ENCODE measurements around the gene OSBPL3. TPM values are rescaled to one million over a fixed set of nuclear protein-coding genes. Genes with fewer than 3 reads are reported as not detected.

The OSBPL3 gene
- total RNA-seq, 1 experiment from 2014 or later: 8.6 TPM

DNA sequence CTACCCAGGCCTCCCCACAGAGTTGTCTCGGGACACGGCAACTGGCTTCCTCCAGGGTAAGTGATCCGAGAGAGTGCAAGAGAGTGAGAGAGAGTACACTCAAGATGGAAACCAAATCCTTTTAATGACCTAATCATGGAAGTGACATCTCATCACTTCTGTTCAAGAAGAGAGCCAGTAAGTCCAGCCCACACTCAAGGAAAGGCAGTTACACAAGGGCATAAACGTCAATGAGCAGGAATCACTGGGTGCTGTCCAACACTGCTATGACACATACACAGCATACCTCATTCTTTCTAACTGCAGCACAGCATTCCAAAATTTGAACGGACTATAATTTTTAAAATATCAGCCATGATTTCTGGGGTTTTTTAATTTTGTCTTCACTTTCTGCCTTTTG lies 29.3 kb upstream of the OSBPL3 start:
- no peaks in the 10 kb centered on the region for H4K20me1 ChIP-seq (ENCODE audit: control insufficient read depth, insufficient read depth, insufficient read length)
- no peaks in the 10 kb centered on the region for H3K23me2 ChIP-seq (ENCODE audit: insufficient read length, low read depth, low read length, poor library complexity, severe bottlenecking)
- no peak overlapping the region for H3K9ac ChIP-seq (ENCODE audit: extremely low read depth, insufficient read length, low read length)
- DNase-seq: no peak
- H3K9me3 ChIP-seq (ENCODE audit: control insufficient read depth, low read depth, low read length): no peaks in the 10 kb centered on the region
- Mint-ChIP-seq H3K36me3 (ENCODE audit: insufficient read depth in 1 of 3, low read depth in 3 of 3) (peaks cover 0 to 4% (median 0%) of the 10 kb centered on the region in 3 experiments; a peak in 1 of 7 replicates), H3K27ac (no peak overlapping the region), H3K27me3 (ENCODE audit: low read depth) (no peaks in the 10 kb centered on the region), H3K4me3 (no peak overlapping the region), H3K4me1 (peaks cover 22 to 24% of the 10 kb centered on the region in 2 experiments), H3K9me3 (peaks cover 0 to 4% of the 10 kb centered on the region in 2 experiments; a peak in 1 of 5 replicates)
- H3K4ac ChIP-seq (ENCODE audit: low read depth, low read length): no peak overlapping the region
- H2BK12ac ChIP-seq (ENCODE audit: insufficient read length, low read depth, low read length): no peak overlapping the region
- H2AFZ ChIP-seq (ENCODE audit: low read length): no peak overlapping the region
- no peak overlapping the region for H2BK15ac ChIP-seq (ENCODE audit: low read depth, low read length)
- H4K5ac ChIP-seq (ENCODE audit: insufficient read length, low read depth, low read length): no peak overlapping the region
- H2AK5ac ChIP-seq (ENCODE audit: insufficient read length, low read length): no peak overlapping the region
- no CpG with 5 or more reads among the region's 5 CpGs for WGBS (ENCODE audit: extremely low coverage, insufficient read length, low lambda C conversion rate)
- no peak overlapping the region for H2BK20ac ChIP-seq (ENCODE audit: low read depth, low read length, poor library complexity, severe bottlenecking)
- no peak overlapping the region for H2BK5ac ChIP-seq (ENCODE audit: insufficient read length, low read length)
- H3K23ac ChIP-seq (ENCODE audit: insufficient read length, low read depth, low read length): no peak overlapping the region
- H3K56ac ChIP-seq (ENCODE audit: insufficient read length, low read depth, low read length): no peak overlapping the region
- H3K79me1 ChIP-seq (ENCODE audit: insufficient read depth, low read depth, low read length, poor library complexity, severe bottlenecking): no peaks in the 10 kb centered on the region
- peaks cover 7% of the 10 kb centered on the region; the same call in 1 of the 2 replicates for H3K4me1 ChIP-seq (ENCODE audit: insufficient read depth, low read length)
- no peak overlapping the region for H4K8ac ChIP-seq (replicated peaks; ENCODE audit: insufficient read length, low read depth, low read length)
- H3K79me2 ChIP-seq (ENCODE audit: insufficient read depth, low read length): no peaks in the 10 kb centered on the region
- no peak overlapping the region for H3K18ac ChIP-seq (ENCODE audit: insufficient read length, low read depth, low read length)
- no peak overlapping the region for H3K27ac ChIP-seq (ENCODE audit: insufficient read length, low read depth, low read length)
- H3K14ac ChIP-seq (ENCODE audit: insufficient read depth, low read length): no peak overlapping the region
- H3T11ph ChIP-seq (ENCODE audit: low read length): no peak overlapping the region
- no peaks in the 10 kb centered on the region for H3K27me3 ChIP-seq (ENCODE audit: insufficient read depth, low read length)
- H4K91ac ChIP-seq (ENCODE audit: insufficient read length, low read depth, low read length): no peak overlapping the region
- TF ChIP-seq, protein P1, sequence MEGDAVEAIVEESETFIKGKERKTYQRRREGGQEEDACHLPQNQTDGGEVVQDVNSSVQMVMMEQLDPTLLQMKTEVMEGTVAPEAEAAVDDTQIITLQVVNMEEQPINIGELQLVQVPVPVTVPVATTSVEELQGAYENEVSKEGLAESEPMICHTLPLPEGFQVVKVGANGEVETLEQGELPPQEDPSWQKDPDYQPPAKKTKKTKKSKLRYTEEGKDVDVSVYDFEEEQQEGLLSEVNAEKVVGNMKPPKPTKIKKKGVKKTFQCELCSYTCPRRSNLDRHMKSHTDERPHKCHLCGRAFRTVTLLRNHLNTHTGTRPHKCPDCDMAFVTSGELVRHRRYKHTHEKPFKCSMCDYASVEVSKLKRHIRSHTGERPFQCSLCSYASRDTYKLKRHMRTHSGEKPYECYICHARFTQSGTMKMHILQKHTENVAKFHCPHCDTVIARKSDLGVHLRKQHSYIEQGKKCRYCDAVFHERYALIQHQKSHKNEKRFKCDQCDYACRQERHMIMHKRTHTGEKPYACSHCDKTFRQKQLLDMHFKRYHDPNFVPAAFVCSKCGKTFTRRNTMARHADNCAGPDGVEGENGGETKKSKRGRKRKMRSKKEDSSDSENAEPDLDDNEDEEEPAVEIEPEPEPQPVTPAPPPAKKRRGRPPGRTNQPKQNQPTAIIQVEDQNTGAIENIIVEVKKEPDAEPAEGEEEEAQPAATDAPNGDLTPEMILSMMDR (conservative IDR thresholded peaks at IDR 0.05): no peak
- H3K4me2 ChIP-seq (ENCODE audit: insufficient read depth, insufficient read length, low read length): no peak overlapping the region
- H2BK120ac ChIP-seq (ENCODE audit: low read depth, low read length, poor library complexity, severe bottlenecking): no peak overlapping the region

Data from H9 (cell line).